Lower leg skin (tissue), 3 donors: ENCODE results near the gene EPHA1.

Source experiments
- POLR2A ChIP-seq, 2 donors: fragments of 450-650 bp; IDR thresholded peaks; one replicate each; pipeline ENCODE4 v1.6.1; 2016 to 2017; ENCODE audit warnings: antibody characterized with exemption in 2 of 2, mild to moderate bottlenecking in 1 of 2, moderate library complexity in 1 of 2
- TF ChIP-seq, protein P1 (sequence below), 3 donors: fragments of 450-650 bp; IDR thresholded peaks; one replicate each; pipeline ENCODE4 v1.5.1; 2016; ENCODE audit warnings: antibody characterized with exemption in 3 of 3, mild to moderate bottlenecking in 3 of 3, moderate library complexity in 2 of 3

DNA sequence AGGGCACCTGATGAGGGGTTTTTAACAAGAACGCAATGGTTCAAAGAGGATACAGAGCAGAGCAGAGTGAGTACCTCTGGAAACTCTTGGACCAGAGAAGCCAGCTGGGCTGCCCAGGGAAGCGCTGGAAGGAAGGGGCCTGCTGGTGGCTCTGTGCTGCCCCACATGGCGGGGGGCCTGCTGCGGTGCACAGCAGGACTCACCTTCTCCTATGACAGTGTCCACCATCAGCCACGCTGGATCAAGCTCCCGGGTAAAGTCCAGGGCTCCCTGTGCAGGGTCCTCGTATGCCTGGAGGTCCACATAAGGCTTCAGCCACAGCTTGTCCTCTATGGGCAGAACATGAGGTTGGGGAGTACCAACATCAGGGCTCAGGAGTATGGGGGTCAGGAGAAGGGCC lies 12.5 kb downstream of the EPHA1 start:
- TF ChIP-seq, protein P1, sequence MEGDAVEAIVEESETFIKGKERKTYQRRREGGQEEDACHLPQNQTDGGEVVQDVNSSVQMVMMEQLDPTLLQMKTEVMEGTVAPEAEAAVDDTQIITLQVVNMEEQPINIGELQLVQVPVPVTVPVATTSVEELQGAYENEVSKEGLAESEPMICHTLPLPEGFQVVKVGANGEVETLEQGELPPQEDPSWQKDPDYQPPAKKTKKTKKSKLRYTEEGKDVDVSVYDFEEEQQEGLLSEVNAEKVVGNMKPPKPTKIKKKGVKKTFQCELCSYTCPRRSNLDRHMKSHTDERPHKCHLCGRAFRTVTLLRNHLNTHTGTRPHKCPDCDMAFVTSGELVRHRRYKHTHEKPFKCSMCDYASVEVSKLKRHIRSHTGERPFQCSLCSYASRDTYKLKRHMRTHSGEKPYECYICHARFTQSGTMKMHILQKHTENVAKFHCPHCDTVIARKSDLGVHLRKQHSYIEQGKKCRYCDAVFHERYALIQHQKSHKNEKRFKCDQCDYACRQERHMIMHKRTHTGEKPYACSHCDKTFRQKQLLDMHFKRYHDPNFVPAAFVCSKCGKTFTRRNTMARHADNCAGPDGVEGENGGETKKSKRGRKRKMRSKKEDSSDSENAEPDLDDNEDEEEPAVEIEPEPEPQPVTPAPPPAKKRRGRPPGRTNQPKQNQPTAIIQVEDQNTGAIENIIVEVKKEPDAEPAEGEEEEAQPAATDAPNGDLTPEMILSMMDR (IDR thresholded peaks at IDR 0.05) = no peak
- TF ChIP-seq POLR2A (IDR thresholded peaks at IDR 0.05) = no peak
